ENCODE data around the gene UCN2. TPM values are rescaled to one million over a fixed set of nuclear protein-coding genes. Genes with fewer than 3 reads are reported as not detected.
A peak's percentile ranks its signal among the peaks of the same experiment; 100 is the strongest.

Gene UCN2
- total and polyA plus RNA-seq, 9 of the 15 experiments (the other 6 are each of a cell fraction or from before 2014, with no cell fraction given): 0.08 to 0.11 TPM; not detected in 7

DNA sequence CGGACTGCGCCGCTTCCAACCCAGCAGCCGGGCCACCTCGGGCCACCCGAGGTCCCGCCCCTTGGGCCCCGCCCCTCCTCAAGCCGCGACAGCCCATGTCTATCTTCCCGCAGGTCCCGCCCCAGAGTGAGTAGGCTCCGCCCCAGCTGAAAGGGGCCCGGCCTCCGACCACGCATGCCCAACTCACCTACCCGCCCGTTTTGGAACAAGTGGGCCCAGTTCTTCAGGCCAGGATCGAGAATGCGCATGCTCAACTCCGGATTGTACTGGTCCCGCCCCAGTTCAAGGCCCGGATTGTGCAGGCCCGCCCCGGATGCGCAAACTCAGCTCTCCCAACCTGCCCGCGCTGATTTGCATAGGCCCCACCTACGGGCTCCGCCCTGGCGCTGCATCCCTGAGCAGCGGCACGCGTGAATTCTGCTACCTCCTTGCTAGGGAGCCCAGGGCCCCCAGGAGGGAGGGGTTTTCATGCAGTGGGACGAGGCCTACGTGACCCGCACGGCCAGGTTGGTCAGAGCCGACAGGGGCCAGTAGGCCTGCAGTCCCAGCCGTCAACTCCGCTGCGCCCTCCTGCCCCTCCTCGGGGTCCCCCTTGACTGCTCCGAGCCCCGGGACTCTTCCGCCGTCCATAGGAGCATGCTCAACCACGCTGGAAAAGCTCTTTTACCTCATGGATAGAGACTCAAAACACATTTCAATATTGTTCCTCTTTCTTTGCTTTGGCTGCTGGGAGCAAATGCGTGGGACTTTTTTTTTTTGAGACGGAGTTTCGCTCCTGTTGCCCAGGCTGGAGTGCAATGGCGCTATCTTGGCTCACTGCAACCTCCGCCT, 6.6 kb downstream of the UCN2 start, which contains the start of gene PFKFB4 (continued):
- TF ChIP-seq SETDB1 (IDR thresholded peaks at IDR 0.05; ENCODE audit: low read length): no peak
- TF ChIP-seq HNRNPLL (IDR thresholded peaks at IDR 0.05; ENCODE audit: low read depth, low read length, poor library complexity, severe bottlenecking): peak; percentile 51
- no peak for TF ChIP-seq SMARCA4 (IDR thresholded peaks at IDR 0.05)
- TF ChIP-seq GTF2F1 (IDR thresholded peaks at IDR 0.05; ENCODE audit: low read depth, low read length): 0 out of 2 replicates have a peak, but pooled peaks have one; percentile 46
- TF ChIP-seq HOXB6 (CRISPR knock-in tag; IDR thresholded peaks at IDR 0.05; ENCODE audit: borderline replicate concordance): no peak
- TF ChIP-seq, protein P1, sequence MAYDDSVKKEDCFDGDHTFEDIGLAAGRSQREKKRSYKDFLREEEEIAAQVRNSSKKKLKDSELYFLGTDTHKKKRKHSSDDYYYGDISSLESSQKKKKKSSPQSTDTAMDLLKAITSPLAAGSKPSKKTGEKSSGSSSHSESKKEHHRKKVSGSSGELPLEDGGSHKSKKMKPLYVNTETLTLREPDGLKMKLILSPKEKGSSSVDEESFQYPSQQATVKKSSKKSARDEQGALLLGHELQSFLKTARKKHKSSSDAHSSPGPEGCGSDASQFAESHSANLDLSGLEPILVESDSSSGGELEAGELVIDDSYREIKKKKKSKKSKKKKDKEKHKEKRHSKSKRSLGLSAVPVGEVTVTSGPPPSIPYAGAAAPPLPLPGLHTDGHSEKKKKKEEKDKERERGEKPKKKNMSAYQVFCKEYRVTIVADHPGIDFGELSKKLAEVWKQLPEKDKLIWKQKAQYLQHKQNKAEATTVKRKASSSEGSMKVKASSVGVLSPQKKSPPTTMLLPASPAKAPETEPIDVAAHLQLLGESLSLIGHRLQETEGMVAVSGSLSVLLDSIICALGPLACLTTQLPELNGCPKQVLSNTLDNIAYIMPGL (CRISPR knock-in tag; IDR thresholded peaks at IDR 0.05): no peak
- TF ChIP-seq LCOR (CRISPR knock-in tag; IDR thresholded peaks at IDR 0.05): no peak
- TF ChIP-seq EP400 (IDR thresholded peaks at IDR 0.05): peak; percentile 21; the same call in 1 of the 2 replicates
- TF ChIP-seq MYNN (IDR thresholded peaks at IDR 0.05): no peak
- no peak for TF ChIP-seq MYNN (CRISPR knock-in tag; IDR thresholded peaks at IDR 0.05)
- TF ChIP-seq, protein P2, sequence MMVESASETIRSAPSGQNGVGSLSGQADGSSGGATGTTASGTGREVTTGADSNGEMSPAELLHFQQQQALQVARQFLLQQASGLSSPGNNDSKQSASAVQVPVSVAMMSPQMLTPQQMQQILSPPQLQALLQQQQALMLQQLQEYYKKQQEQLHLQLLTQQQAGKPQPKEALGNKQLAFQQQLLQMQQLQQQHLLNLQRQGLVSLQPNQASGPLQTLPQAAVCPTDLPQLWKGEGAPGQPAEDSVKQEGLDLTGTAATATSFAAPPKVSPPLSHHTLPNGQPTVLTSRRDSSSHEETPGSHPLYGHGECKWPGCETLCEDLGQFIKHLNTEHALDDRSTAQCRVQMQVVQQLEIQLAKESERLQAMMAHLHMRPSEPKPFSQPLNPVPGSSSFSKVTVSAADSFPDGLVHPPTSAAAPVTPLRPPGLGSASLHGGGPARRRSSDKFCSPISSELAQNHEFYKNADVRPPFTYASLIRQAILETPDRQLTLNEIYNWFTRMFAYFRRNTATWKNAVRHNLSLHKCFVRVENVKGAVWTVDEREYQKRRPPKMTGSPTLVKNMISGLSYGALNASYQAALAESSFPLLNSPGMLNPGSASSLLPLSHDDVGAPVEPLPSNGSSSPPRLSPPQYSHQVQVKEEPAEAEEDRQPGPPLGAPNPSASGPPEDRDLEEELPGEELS (CRISPR knock-in tag; IDR thresholded peaks at IDR 0.05; ENCODE audit: borderline replicate concordance): peak; percentile 57; the same call in 1 of the 2 replicates
- no peak for TF ChIP-seq ESRRA (IDR thresholded peaks at IDR 0.05; ENCODE audit: borderline replicate concordance, low read depth)
- no peak for TF ChIP-seq HLTF (IDR thresholded peaks at IDR 0.05)
- TF ChIP-seq, protein P3, sequence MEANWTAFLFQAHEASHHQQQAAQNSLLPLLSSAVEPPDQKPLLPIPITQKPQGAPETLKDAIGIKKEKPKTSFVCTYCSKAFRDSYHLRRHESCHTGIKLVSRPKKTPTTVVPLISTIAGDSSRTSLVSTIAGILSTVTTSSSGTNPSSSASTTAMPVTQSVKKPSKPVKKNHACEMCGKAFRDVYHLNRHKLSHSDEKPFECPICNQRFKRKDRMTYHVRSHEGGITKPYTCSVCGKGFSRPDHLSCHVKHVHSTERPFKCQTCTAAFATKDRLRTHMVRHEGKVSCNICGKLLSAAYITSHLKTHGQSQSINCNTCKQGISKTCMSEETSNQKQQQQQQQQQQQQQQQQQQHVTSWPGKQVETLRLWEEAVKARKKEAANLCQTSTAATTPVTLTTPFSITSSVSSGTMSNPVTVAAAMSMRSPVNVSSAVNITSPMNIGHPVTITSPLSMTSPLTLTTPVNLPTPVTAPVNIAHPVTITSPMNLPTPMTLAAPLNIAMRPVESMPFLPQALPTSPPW (CRISPR knock-in tag; IDR thresholded peaks at IDR 0.05): peak; percentile 60; the same call in 1 of the 2 replicates
- TF ChIP-seq ZNF311 (CRISPR knock-in tag; IDR thresholded peaks at IDR 0.05): no peak
- TF ChIP-seq POLR2G (IDR thresholded peaks at IDR 0.05; ENCODE audit: low read depth, low read length): peak; percentile 73
- peak; percentile 57 for TF ChIP-seq ZFX (CRISPR knock-in tag; IDR thresholded peaks at IDR 0.05)
- TF ChIP-seq, protein P4, sequence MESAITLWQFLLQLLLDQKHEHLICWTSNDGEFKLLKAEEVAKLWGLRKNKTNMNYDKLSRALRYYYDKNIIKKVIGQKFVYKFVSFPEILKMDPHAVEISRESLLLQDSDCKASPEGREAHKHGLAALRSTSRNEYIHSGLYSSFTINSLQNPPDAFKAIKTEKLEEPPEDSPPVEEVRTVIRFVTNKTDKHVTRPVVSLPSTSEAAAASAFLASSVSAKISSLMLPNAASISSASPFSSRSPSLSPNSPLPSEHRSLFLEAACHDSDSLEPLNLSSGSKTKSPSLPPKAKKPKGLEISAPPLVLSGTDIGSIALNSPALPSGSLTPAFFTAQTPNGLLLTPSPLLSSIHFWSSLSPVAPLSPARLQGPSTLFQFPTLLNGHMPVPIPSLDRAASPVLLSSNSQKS (CRISPR knock-in tag; IDR thresholded peaks at IDR 0.05): no peak
- TF ChIP-seq NEUROD1 (IDR thresholded peaks at IDR 0.05; ENCODE audit: borderline replicate concordance, low read depth, low read length, partially characterized antibody): no peak
- TF ChIP-seq ELF4 (CRISPR knock-in tag; IDR thresholded peaks at IDR 0.05): no peak
- TF ChIP-seq CBX2 (IDR thresholded peaks at IDR 0.05; ENCODE audit: insufficient read depth, low read length, poor library complexity, severe bottlenecking): no peak
- TF ChIP-seq BACH1 (tag; IDR thresholded peaks at IDR 0.05): no peak
- no peak for TF ChIP-seq CHCHD3 (CRISPR knock-in tag; IDR thresholded peaks at IDR 0.05)

All from K562 (cell line).